Pancreas (tissue), 10 donors: Measurements from ENCODE around the gene C1orf167. TPM values are rescaled to one million over a fixed set of nuclear protein-coding genes. Genes with fewer than 3 reads are reported as not detected.

Experiments used
- ATAC-seq, 4 donors: fragments of 200-7000 bp; cut with Tn5 transposase; one replicate each; pipeline versions ENCODE4 v1.8.0 to v1.9.1; 2020; ENCODE audit warnings: mild to moderate bottlenecking in 4 of 4, moderate library complexity in 4 of 4
- DNase-seq, 6 donors: peaks; one replicate each; pipeline ENCODE4 v3.0.0-alpha.2; 2020
- FAIRE-seq: peaks from 2 replicates; lab custom pipeline; 2012; peaks lifted over from hg19 to GRCh38; lab: Jason Lieb, UNC
- H3K27ac ChIP-seq, 4 donors: fragments of 200-600 bp; sonication (generic); 1 replicate in 3 of 4; 2 replicates in 1 of 4; pipeline versions ENCODE4 v1.5.0 to v1.8.0; 2020
- H3K27me3 ChIP-seq, 4 donors: fragments of 200-600 bp; one replicate each; pipeline ENCODE4 v1.8.0; 2021
- H3K36me3 ChIP-seq, 3 donors: fragments of 200-600 bp; sonication (generic) in 1 of 3; one replicate each; pipeline versions ENCODE4 v1.5.0 to v1.8.0; 2020 to 2021
- H3K4me1 ChIP-seq, 3 donors: fragments of 200-600 bp; one replicate each; pipeline ENCODE4 v1.8.0; 2021
- H3K4me3 ChIP-seq, 4 donors: fragments of 200-600 bp; sonication (generic) in 2 of 4; one replicate each; pipeline versions ENCODE4 v1.5.0 to v1.8.0; 2020 to 2021
- H3K9me3 ChIP-seq, 4 donors: fragments of 200-600 bp; one replicate each; pipeline ENCODE4 v1.8.0; 2021
- CTCF ChIP-seq, 4 donors: fragments of 200-600 bp; sonication (generic) in 3 of 4; IDR thresholded peaks; one replicate each; pipeline versions ENCODE4 v1.5.0 to v1.8.0; 2021; ENCODE audit warnings: antibody characterized with exemption in 4 of 4
- WGBS, 2 donors: extraction: QIAGEN DNeasy Blood & Tissue Kit; methylation state at CpG; one replicate each; pipeline ENCODE4 v1.1.7; 2013; 5-methylcytosine and 5-hydroxymethylcytosine counted together
- intact Hi-C, 3 donors: fragments of 100-400 bp; cut with DNase I; formaldehyde crosslinking; loops; one replicate each; pipeline versions ENCODE4 v1.11.1 to v1.14.2; 2022
- polyA plus RNA-seq, 2 donors: library from polyadenylated mRNA; stranded (reverse); fragments of 200-250 nt; gene quantifications; one replicate each; pipeline ENCODE4 v1.2.3, GENCODE V29; 2013
- total RNA-seq, 6 donors: library from RNA; stranded (reverse); fragmentation: NEBNext Ultra II Directional in 4 of 6; extraction: Animal tissue kit (Norgen Biotek cat#: 25700) in 4 of 6; gene quantifications; one replicate each; pipeline versions ENCODE4 v1.2.1 to v1.2.4, GENCODE V29; 2021 to 2023
- donor health status: healthy with polysubstance abuse.
- donor health status: DM: no; HTN: no; CAD: no; lungs with moderate emphysema.
- donor health status: DM: no; HTN: no; CAD: no.
- donor health status: control.
- donor health status: control.
- donor health status: Bipolar disorder and iron deficiency.
- donor health status: DM: yes; HTN: yes; CAD: no.
- donor health status: DM: no; HTN: no; CAD: no.
- donor health status: DM: no; HTN: no; CAD: no.
- donor health status: DM: yes; HTN: yes; CAD: no.

C1orf167 gene
- total and polyA plus RNA-seq, 8 donors: 0.37 to 1.4 (median 0.85) TPM; not detected in 5

- no peak for TF ChIP-seq CTCF (IDR thresholded peaks at IDR 0.05)
- intact Hi-C loops: no loop called here
- DNase-seq (peak in 1 of 6 donors; percentile 30), ATAC-seq (no peak), FAIRE-seq (no peak)
- no peak overlapping the region for H3K4me3 ChIP-seq
- no peak overlapping the region for H3K27ac ChIP-seq
- 96 to 97% methylated on average over 5 of the region's 5 CpGs for WGBS, 2 donors
- peaks cover 0 to 28% (median 8%) of the 10 kb centered on the region in 3 donors for H3K36me3 ChIP-seq
- no peaks in the 10 kb centered on the region for H3K9me3 ChIP-seq
- no peaks in the 10 kb centered on the region for H3K27me3 ChIP-seq
- peaks cover 2 to 19% (median 5%) of the 10 kb centered on the region in 3 donors for H3K4me1 ChIP-seq
Observed at GRCh38 chr1:11799099-11799498, 37.1 kb downstream of the C1orf167 start.

GRCh38 chr1:11799896-11800295 is 37.9 kb downstream of the C1orf167 start:
- no peaks in the 10 kb centered on the region for H3K27me3 ChIP-seq
- H3K4me1 ChIP-seq: peaks cover 7 to 25% (median 12%) of the 10 kb centered on the region in 3 donors
- H3K4me3 ChIP-seq: no peak overlapping the region
- no peak for TF ChIP-seq CTCF (IDR thresholded peaks at IDR 0.05)
- ATAC-seq: no peak
- FAIRE-seq: no peak
- intact Hi-C loops: no loop called here
- H3K9me3 ChIP-seq: no peaks in the 10 kb centered on the region
- H3K36me3 ChIP-seq: peaks cover 0 to 25% (median 3%) of the 10 kb centered on the region in 3 donors
- 92 to 95% methylated on average over 9 of the region's 9 CpGs for WGBS, 2 donors
- H3K27ac ChIP-seq: no peak overlapping the region
- DNase-seq: peak in 1 of 6 donors; percentile 25

GRCh38 chr1:11800391-11800755 is 38.4 kb downstream of the C1orf167 start:
- FAIRE-seq (no peak), DNase-seq (no peak), ATAC-seq (no peak)
- intact Hi-C loops: no loop called here
- Histone ChIP-seq H3K4me3 (no peak overlapping the region), H3K36me3 (peaks cover 0 to 20% (median 0%) of the 10 kb centered on the region in 3 donors), H3K27me3 (no peaks in the 10 kb centered on the region), H3K27ac (no peak overlapping the region), H3K4me1 (peaks cover 7 to 25% (median 12%) of the 10 kb centered on the region in 3 donors), H3K9me3 (no peaks in the 10 kb centered on the region)
- 88 to 93% methylated on average over 8 of the region's 8 CpGs for WGBS, 2 donors
- no peak for TF ChIP-seq CTCF (IDR thresholded peaks at IDR 0.05)

- DNase-seq: peak in 1 of 6 donors; percentile 47
- peaks cover 0 to 15% (median 0%) of the 10 kb centered on the region in 3 donors for H3K36me3 ChIP-seq
Observed at GRCh38 chr1:11800756-11801433, 38.9 kb downstream of the C1orf167 start.

More at GRCh38 chr1:11800756-11801433, 38.9 kb downstream of the C1orf167 start:
- H3K9me3 ChIP-seq: no peaks in the 10 kb centered on the region
- ATAC-seq: no peak
- H3K4me1 ChIP-seq: peaks cover 7 to 25% (median 12%) of the 10 kb centered on the region in 3 donors
- TF ChIP-seq CTCF (IDR thresholded peaks at IDR 0.05): no peak
- H3K27me3 ChIP-seq: no peaks in the 10 kb centered on the region
- intact Hi-C loops: no loop called here
- H3K4me3 ChIP-seq: no peak overlapping the region
- no peak overlapping the region for H3K27ac ChIP-seq
- 86 to 90% methylated on average over 21 of the region's 21 CpGs for WGBS, 2 donors
- FAIRE-seq: no peak
